ENCODE measurements around the gene LCN6. TPM values are rescaled to one million over a fixed set of nuclear protein-coding genes. Genes with fewer than 3 reads are reported as not detected.

Gene LCN6
- total RNA-seq, 6 experiments from 2014 or later, result not detected

GRCh38 chr9:136728080-136728547 lies 20.2 kb downstream of the LCN6 start:
- Mint-ChIP-seq H3K27ac (no peak overlapping the region), H3K9me3 (peaks cover 5% of the 10 kb centered on the region; the same call in 1 of the 2 replicates), H3K27me3 (ENCODE audit: insufficient read depth) (peaks cover 11% of the 10 kb centered on the region), H3K4me1 (ENCODE audit: low read depth) (peaks cover 37% of the 10 kb centered on the region), H3K4me3 (peak overlapping the region; percentile 99), H3K36me3 (ENCODE audit: low read depth) (peaks cover 29% of the 10 kb centered on the region)
- TF ChIP-seq CTCF (IDR thresholded peaks at IDR 0.05), result peak; percentile 99
- peak; percentile 88 for DNase-seq

- peak overlapping the region; percentile 99 for H3K4me3 Mint-ChIP-seq
- peak overlapping the region; percentile 88 for H3K27ac Mint-ChIP-seq
- peaks cover 10% of the 10 kb centered on the region for H3K27me3 Mint-ChIP-seq (ENCODE audit: insufficient read depth)
- DNase-seq, result peak; percentile 36
- H3K4me1 Mint-ChIP-seq (ENCODE audit: low read depth), result peaks cover 37% of the 10 kb centered on the region
- H3K36me3 Mint-ChIP-seq (ENCODE audit: low read depth), result peaks cover 29% of the 10 kb centered on the region
- peaks cover 5% of the 10 kb centered on the region; the same call in 1 of the 2 replicates for H3K9me3 Mint-ChIP-seq
- peak; percentile 73 for TF ChIP-seq CTCF (IDR thresholded peaks at IDR 0.05)
Observed at GRCh38 chr9:136726631-136727191, 21.6 kb downstream of the LCN6 start.

GRCh38 chr9:136726118-136726517 lies 22.2 kb downstream of the LCN6 start:
- H3K27ac Mint-ChIP-seq, result peak overlapping the region; percentile 88
- peaks cover 29% of the 10 kb centered on the region for H3K36me3 Mint-ChIP-seq (ENCODE audit: low read depth)
- peaks cover 5% of the 10 kb centered on the region; the same call in 1 of the 2 replicates for H3K9me3 Mint-ChIP-seq
- DNase-seq, result no peak
- peak overlapping the region; percentile 99 for H3K4me3 Mint-ChIP-seq
- peaks cover 40% of the 10 kb centered on the region for H3K4me1 Mint-ChIP-seq (ENCODE audit: low read depth)
- peaks cover 13% of the 10 kb centered on the region for H3K27me3 Mint-ChIP-seq (ENCODE audit: insufficient read depth)
- no peak for TF ChIP-seq CTCF (IDR thresholded peaks at IDR 0.05)

- Mint-ChIP-seq H3K27me3 (ENCODE audit: insufficient read depth) (peaks cover 14% of the 10 kb centered on the region), H3K27ac (no peak overlapping the region), H3K36me3 (ENCODE audit: low read depth) (peaks cover 29% of the 10 kb centered on the region), H3K9me3 (peaks cover 5% of the 10 kb centered on the region; the same call in 1 of the 2 replicates), H3K4me1 (ENCODE audit: low read depth) (peaks cover 44% of the 10 kb centered on the region), H3K4me3 (peak overlapping the region; percentile 99)
- no peak for TF ChIP-seq CTCF (IDR thresholded peaks at IDR 0.05)
- no peak for DNase-seq
Observed at GRCh38 chr9:136725612-136726011, 22.7 kb downstream of the LCN6 start.

- H3K4me3 Mint-ChIP-seq, result no peak overlapping the region
- peaks cover 14% of the 10 kb centered on the region for H3K27me3 Mint-ChIP-seq (ENCODE audit: insufficient read depth)
- no peak for TF ChIP-seq CTCF (IDR thresholded peaks at IDR 0.05)
- no peak overlapping the region for H3K27ac Mint-ChIP-seq
- H3K36me3 Mint-ChIP-seq (ENCODE audit: low read depth), result peaks cover 29% of the 10 kb centered on the region
- H3K9me3 Mint-ChIP-seq, result peaks cover 5% of the 10 kb centered on the region; the same call in 1 of the 2 replicates
- no peak for DNase-seq
- peaks cover 40% of the 10 kb centered on the region for H3K4me1 Mint-ChIP-seq (ENCODE audit: low read depth)
Observed at GRCh38 chr9:136724772-136725171, 23.6 kb downstream of the LCN6 start.

Data from HFFc6 (cell line).